ENCODE measurements around the gene CES4A.
A peak's percentile ranks its signal among the peaks of the same experiment; 100 is the strongest.
"Not testable (repeated sequence)": the region's sequence is repeated elsewhere in the genome, so short reads cannot be mapped to it uniquely, and the experiment has no call there.

The CES4A gene

GRCh38 chr16:66958857-66959703 is 29.3 kb upstream of the CES4A start:
- DNase-seq, result no peak

GRCh38 chr16:66959704-66960161 is 28.7 kb upstream of the CES4A start:
- DNase-seq, result no peak

- no peak for DNase-seq
These were observed 28.1 kb upstream of the CES4A start for GRCh38 chr16:66960270-66960669.

DNA sequence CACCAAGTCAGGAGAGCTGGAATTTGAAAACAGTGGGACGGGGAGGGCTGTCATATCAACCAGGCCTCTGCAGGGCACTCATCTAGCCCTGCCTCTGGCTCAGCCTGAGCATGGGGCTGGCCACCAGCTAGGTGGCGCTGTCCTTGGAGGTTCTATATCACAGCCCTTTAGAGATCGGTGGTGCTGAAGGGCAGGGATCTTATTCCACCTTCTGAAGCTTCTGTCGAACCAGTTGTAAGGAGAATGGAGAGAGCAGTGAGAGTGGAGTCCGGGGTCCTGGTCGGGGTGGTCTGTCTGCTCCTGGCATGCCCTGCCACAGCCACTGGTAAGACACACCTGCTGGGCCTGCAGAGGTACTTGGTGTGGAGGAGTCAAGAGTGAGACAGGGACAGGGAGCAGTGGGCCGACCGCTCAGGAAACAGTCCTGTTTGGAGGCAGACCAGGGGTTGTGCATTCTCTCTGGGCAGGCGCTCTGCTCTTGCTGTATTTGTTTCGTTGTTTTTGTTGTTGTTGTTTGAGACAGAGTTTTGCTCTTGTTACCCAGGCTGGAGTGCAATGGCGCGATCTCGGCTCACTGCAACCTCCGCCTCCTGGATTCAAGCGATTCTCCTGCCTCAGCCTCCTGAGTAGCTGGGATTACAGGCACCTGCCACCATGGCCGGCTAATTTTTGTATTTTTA is 27.2 kb upstream of the CES4A start, which contains the start of gene CES3:
Gene CES3, plus strand, starts transcription at position 202 of the 680 bp plus-strand sequence. Its CDS starts 42 bp downstream, at position 244.
- peak in 5 of 6 experiments; percentile 8 to 30 (median 15) for DNase-seq

DNA sequence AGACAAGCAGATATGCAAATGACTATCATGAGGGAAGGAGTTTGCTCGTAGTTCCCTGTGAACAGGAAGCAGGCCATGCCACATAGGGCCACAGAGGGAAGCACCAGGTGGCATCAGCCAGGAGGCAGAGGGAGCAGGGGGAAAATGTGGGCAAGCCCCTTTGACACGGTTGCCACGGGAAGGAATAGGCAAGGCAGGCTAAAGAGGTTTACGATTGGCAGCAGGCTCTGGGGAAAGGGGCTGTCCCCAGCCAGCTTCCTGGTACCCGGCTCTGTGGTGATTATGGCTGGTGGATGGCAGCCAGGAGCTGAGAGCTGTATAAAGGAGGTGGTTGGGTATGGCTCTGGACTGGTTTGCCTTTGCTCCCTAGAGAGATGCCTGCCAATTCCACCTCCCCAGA is 26.5 kb upstream of the CES4A start:
- DNase-seq, result no peak

- no peak for DNase-seq
These were observed 24.3 kb upstream of the CES4A start for GRCh38 chr16:66964049-66964448.

- no peak for DNase-seq
These were observed 19.5 kb upstream of the CES4A start for GRCh38 chr16:66968847-66969246.

- no peak for DNase-seq
These were observed 17.3 kb upstream of the CES4A start for GRCh38 chr16:66970775-66971720.

- DNase-seq, result no peak
These were observed 15.4 kb upstream of the CES4A start for GRCh38 chr16:66972983-66973382.

DNA sequence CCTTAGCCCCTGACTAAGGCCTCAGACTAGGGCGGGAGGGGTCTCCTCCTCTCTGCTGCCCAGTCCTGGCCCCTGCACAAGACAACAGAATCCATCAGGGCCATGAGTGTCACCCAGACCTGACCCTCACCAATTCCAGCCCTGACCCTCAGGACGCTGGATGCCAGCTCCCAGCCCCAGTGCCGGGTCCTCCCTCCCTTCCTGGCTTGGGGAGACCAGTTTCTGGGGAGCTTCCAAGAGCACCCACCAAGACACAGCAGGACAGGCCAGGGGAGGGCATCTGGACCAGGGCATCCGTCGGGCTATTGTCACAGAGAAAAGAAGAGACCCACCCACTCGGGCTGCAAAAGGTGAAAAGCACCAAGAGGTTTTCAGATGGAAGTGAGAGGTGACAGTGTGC is 14.7 kb upstream of the CES4A start:
- DNase-seq, result no peak

GRCh38 chr16:66974156-66974931 is 14.0 kb upstream of the CES4A start:
- not testable (repeated sequence) for DNase-seq

DNA sequence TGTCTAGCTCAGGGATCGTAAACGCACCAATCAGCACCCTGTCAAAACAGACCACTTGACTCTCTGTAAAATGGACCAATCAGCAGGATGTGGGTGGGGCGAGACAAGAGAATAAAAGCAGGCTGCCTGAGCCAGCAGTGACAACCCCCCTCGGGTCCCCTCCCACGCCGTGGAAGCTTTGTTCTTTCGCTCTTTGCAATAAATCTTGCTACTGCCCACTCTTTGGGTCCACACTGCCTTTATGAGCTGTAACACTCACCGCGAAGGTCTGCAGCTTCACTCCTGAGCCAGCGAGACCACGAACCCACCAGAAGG is 13.5 kb upstream of the CES4A start:
- peak in 4 of 6 experiments; percentile 7 to 18 (median 8) for DNase-seq

DNA sequence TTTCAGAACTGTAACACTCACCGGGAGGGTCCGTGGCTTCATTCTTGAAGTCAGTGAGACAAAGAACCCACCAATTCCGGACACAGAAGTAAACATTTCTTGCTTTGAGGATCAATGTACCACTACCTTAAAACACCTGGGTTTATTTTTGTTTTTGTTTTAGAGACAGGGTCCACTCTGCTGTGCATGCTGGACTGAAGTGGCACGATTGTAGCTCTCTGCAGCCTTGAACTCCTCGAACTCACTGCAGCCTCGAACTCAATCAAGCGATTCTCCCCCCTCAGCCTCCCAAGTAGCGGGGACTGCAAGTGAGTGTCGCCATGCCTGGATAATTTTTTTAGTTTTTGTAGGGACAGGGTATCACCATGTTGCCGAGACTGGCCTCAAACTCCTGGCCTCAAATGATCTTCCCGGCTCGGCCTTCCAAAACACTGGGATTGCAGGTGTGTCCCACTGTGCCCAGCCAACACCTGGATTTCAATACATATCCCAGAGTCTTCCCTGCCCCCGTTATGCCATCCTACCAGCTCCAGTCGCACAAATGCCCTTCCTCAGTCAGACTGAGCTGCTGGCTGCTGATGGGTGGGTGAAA is 13.0 kb upstream of the CES4A start:
- DNase-seq, result no peak

- no peak for DNase-seq
These were observed 11.6 kb upstream of the CES4A start for GRCh38 chr16:66976746-66977145.

GRCh38 chr16:66977341-66978113 is 10.9 kb upstream of the CES4A start:
- peak; percentile 59 to 89 (median 81) for DNase-seq

- no peak for DNase-seq
These were observed 9.2 kb upstream of the CES4A start for GRCh38 chr16:66979011-66979717.

- no peak for DNase-seq
These were observed 5.4 kb upstream of the CES4A start for GRCh38 chr16:66983033-66983432.

- no peak for DNase-seq
These were observed 3.5 kb upstream of the CES4A start for GRCh38 chr16:66984892-66985311.

DNA sequence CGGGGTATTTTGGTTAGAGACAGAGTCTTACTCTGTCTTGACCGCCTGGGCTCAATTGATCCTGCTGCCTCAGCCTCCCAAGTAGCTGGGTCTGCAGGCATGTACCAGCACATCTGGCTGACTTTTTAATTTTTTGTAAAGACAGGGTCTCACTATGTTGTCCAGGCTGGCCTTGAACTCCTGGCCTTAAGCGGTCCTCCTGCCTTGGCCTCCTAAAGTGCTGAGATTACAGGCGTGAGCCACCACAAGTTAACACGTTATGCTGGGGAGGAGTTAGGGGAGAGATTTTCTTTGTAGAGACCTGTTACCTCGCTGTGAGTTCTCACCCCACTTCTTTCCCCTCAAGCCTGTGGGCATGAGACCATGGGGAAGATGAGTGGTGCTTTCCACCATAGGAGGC is 1.8 kb upstream of the CES4A start:
- DNase-seq, result no peak

DNA sequence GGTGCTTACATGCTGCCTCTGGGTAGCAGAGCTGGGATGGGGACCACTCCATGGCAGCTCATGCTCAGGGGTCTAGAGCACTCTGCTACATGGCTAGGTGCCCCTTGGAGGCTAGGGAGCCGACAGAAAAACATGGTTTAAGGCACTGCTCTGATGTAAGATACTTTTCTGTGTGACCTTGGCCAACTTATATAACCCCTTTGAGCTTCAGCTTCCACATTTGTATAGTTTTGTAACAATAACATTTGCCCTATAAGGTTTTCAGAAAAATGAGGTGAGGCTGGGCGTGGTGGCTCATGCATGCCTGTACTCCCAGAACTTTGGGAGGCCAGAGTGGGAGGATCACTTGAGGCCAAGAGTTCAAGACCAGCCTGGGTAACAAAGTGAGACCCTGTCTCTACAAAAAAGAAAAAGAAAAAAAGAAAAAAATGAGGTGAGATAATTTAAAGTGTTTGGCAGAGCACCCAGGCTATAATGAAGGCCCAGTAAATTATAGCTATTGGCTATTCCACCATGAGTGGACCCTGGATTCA is 3.2 kb downstream of the CES4A start:
- no peak for DNase-seq
